MM.1S (cell line): ENCODE measurements around the gene GOLGA8J.
"Not testable (repeated sequence)": the region's sequence is repeated elsewhere in the genome, so short reads cannot be mapped to it uniquely, and the experiment has no call there.

ENCODE experiments used
- EZH2 ChIP-seq: fragments of 300-600 bp; sonication (generic); optimal IDR thresholded peaks from 2 replicates; pipeline ENCODE3; 2017; ENCODE audit warnings: low read depth, mild to moderate bottlenecking, antibody characterized with exemption, low read length, mixed read lengths
- EZH2phosphoT487 ChIP-seq: fragments of 300-600 bp; sonication (generic); IDR thresholded peaks from 2 replicates; pipeline ENCODE4 v1.6.1; 2018; ENCODE audit warnings: antibody characterized with exemption, low read length
- TF ChIP-seq, protein P1 (sequence below): fragments of 300-600 bp; sonication (generic); IDR thresholded peaks from 2 replicates; pipeline ENCODE4 v1.5.1; 2016; ENCODE audit warnings: antibody characterized with exemption, low read length, mixed read lengths

DNA sequence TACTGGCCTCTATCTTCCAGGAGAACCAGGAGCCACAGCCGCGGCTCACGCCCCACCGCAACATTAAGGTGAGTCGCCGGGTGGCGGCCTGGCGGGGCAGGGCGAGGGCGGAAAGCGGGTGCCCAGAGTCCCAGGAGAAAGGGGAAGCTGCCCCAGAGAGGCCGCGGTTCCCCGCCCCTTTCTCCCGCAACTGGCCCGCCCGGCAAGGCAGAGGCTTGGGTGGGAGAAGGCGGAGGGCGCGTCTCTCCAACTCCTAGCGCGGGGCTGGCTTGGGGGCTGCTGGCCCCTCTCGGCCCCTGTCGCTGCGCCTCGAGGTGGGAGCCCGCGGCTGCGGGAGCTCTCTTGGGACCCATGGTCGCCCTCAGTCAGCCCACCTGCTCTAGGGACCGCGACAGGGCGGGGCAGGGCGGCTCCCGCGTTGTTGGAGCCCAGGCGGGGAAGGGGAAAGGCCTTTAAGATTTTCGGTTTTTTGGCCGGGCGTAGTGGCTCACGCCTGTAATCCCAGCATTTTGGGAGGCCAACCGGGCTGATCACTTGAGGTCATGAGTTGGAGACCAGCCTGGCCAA is 21.3 kb downstream of the GOLGA8J start:
- TF ChIP-seq, protein P1, sequence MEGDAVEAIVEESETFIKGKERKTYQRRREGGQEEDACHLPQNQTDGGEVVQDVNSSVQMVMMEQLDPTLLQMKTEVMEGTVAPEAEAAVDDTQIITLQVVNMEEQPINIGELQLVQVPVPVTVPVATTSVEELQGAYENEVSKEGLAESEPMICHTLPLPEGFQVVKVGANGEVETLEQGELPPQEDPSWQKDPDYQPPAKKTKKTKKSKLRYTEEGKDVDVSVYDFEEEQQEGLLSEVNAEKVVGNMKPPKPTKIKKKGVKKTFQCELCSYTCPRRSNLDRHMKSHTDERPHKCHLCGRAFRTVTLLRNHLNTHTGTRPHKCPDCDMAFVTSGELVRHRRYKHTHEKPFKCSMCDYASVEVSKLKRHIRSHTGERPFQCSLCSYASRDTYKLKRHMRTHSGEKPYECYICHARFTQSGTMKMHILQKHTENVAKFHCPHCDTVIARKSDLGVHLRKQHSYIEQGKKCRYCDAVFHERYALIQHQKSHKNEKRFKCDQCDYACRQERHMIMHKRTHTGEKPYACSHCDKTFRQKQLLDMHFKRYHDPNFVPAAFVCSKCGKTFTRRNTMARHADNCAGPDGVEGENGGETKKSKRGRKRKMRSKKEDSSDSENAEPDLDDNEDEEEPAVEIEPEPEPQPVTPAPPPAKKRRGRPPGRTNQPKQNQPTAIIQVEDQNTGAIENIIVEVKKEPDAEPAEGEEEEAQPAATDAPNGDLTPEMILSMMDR, result not testable (repeated sequence)
- not testable (repeated sequence) for TF ChIP-seq EZH2phosphoT487, EZH2
